Measurements from ENCODE around the gene ZNF695.

GRCh38 chr1:247047702-247048101, 39.8 kb upstream of the ZNF695 start:
- TF ChIP-seq MYC (IDR thresholded peaks at IDR 0.05; ENCODE audit: low read depth, low read length): no peak
- TF ChIP-seq POLR2A (IDR thresholded peaks at IDR 0.05; ENCODE audit: low read depth, low read length): no peak
- no peak for TF ChIP-seq CTCF (IDR thresholded peaks at IDR 0.05; ENCODE audit: extremely low read depth in 1 of 2, insufficient read depth in 1 of 2, low read depth in 1 of 2, low read length in 2 of 2)
- no peak for TF ChIP-seq EZH2 (IDR thresholded peaks at IDR 0.05; ENCODE audit: borderline replicate concordance, low read depth, low read length, severe bottlenecking)
- TF ChIP-seq JUN (IDR thresholded peaks at IDR 0.05; ENCODE audit: borderline replicate concordance, insufficient read depth, insufficient read length, low read depth): no peak
- TF ChIP-seq GATA2 (IDR thresholded peaks at IDR 0.05; ENCODE audit: insufficient read depth, insufficient read length, low read depth, low read length): no peak

Data from endothelial cell of umbilical vein (primary cell).